Measurements from ENCODE around the gene ATP2B1. TPM values are rescaled to one million over a fixed set of nuclear protein-coding genes. Genes with fewer than 3 reads are reported as not detected.
"Not testable (repeated sequence)": the region's sequence is repeated elsewhere in the genome, so short reads cannot be mapped to it uniquely, and the experiment has no call there.

Gene ATP2B1
- total RNA-seq, 1 donor from 2014 or later, result 49.7 TPM

DNA sequence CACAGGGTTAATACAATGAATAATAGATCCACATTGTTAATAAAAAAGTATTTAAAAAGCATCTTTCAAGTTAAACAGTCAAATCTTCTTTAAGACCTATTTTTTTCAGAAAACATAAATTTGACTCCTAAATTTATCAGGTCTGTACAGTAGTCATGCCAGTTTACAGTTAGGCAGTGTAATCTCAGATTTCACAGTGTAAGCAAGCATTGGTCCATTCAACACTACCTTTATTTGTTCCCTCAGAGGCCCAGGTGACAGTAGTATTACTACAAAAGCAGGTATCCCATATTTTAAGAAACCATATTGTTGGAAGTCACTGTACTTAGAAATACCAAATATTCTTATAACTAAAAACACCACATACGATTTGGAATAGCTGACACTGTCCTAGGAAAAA lies 6.1 kb downstream of the ATP2B1 start:
- Mint-ChIP-seq H3K4me1 (ENCODE audit: low read depth) (peaks cover 40% of the 10 kb centered on the region), H3K27ac (ENCODE audit: unreplicated experiment) (no peak overlapping the region), H3K27me3 (ENCODE audit: low read depth) (no peaks in the 10 kb centered on the region), H3K9me3 (ENCODE audit: low read depth) (no peaks in the 10 kb centered on the region), H3K4me3 (ENCODE audit: unreplicated experiment) (no peak overlapping the region), H3K36me3 (ENCODE audit: low read depth) (no peaks in the 10 kb centered on the region)
- TF ChIP-seq, protein P1, sequence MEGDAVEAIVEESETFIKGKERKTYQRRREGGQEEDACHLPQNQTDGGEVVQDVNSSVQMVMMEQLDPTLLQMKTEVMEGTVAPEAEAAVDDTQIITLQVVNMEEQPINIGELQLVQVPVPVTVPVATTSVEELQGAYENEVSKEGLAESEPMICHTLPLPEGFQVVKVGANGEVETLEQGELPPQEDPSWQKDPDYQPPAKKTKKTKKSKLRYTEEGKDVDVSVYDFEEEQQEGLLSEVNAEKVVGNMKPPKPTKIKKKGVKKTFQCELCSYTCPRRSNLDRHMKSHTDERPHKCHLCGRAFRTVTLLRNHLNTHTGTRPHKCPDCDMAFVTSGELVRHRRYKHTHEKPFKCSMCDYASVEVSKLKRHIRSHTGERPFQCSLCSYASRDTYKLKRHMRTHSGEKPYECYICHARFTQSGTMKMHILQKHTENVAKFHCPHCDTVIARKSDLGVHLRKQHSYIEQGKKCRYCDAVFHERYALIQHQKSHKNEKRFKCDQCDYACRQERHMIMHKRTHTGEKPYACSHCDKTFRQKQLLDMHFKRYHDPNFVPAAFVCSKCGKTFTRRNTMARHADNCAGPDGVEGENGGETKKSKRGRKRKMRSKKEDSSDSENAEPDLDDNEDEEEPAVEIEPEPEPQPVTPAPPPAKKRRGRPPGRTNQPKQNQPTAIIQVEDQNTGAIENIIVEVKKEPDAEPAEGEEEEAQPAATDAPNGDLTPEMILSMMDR (IDR thresholded peaks at IDR 0.05), result no peak
- no peak for DNase-seq (ENCODE audit: low spot score)

GRCh38 chr12:89701606-89702206 lies 6.9 kb downstream of the ATP2B1 start:
- no peaks in the 10 kb centered on the region for H3K9me3 Mint-ChIP-seq (ENCODE audit: low read depth)
- no peaks in the 10 kb centered on the region for H3K36me3 Mint-ChIP-seq (ENCODE audit: low read depth)
- no peaks in the 10 kb centered on the region for H3K27me3 Mint-ChIP-seq (ENCODE audit: low read depth)
- H3K4me1 Mint-ChIP-seq (ENCODE audit: low read depth), result peaks cover 40% of the 10 kb centered on the region
- DNase-seq (ENCODE audit: low spot score), result no peak
- TF ChIP-seq, protein P1 (IDR thresholded peaks at IDR 0.05), result no peak
- H3K4me3 Mint-ChIP-seq (ENCODE audit: unreplicated experiment), result no peak overlapping the region
- no peak overlapping the region for H3K27ac Mint-ChIP-seq (ENCODE audit: unreplicated experiment)

GRCh38 chr12:89700191-89700810 lies 8.3 kb downstream of the ATP2B1 start:
- no peak for DNase-seq (ENCODE audit: low spot score)
- no peaks in the 10 kb centered on the region for H3K27me3 Mint-ChIP-seq (ENCODE audit: low read depth)
- H3K36me3 Mint-ChIP-seq (ENCODE audit: low read depth), result no peaks in the 10 kb centered on the region
- no peak overlapping the region for H3K4me3 Mint-ChIP-seq (ENCODE audit: unreplicated experiment)
- no peak overlapping the region for H3K27ac Mint-ChIP-seq (ENCODE audit: unreplicated experiment)
- peaks cover 38% of the 10 kb centered on the region for H3K4me1 Mint-ChIP-seq (ENCODE audit: low read depth)
- TF ChIP-seq, protein P1 (IDR thresholded peaks at IDR 0.05), result no peak
- no peaks in the 10 kb centered on the region for H3K9me3 Mint-ChIP-seq (ENCODE audit: low read depth)

DNA sequence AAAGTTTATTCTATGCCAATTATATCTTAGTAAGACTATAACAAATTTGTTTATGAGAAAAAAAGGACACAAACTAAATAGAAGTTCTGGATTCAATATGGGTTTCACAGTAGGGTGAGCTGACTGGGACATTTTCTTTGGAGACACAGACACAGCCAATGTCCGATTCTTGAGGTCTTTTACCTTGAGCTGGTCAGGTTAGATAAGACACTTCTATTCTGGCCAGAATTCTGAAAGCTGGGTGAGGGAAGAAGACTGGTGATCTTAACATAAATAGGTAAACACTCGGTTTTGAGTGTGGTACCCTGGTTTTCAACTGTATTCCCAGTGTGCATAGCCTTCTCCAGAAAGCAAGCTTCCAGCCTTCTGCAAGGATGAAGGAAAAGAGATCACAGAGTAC lies 10.0 kb downstream of the ATP2B1 start:
- Mint-ChIP-seq H3K27ac (ENCODE audit: unreplicated experiment) (no peak overlapping the region), H3K4me1 (ENCODE audit: low read depth) (peaks cover 48% of the 10 kb centered on the region), H3K27me3 (ENCODE audit: low read depth) (no peaks in the 10 kb centered on the region), H3K9me3 (ENCODE audit: low read depth) (no peaks in the 10 kb centered on the region), H3K4me3 (ENCODE audit: unreplicated experiment) (no peak overlapping the region), H3K36me3 (ENCODE audit: low read depth) (no peaks in the 10 kb centered on the region)
- no peak for DNase-seq (ENCODE audit: low spot score)
- TF ChIP-seq, protein P1 (IDR thresholded peaks at IDR 0.05), result no peak

GRCh38 chr12:89697728-89698127 lies 10.9 kb downstream of the ATP2B1 start:
- H3K27ac Mint-ChIP-seq (ENCODE audit: unreplicated experiment); H3K36me3 Mint-ChIP-seq (ENCODE audit: low read depth); DNase-seq (ENCODE audit: low spot score); H3K4me3 Mint-ChIP-seq (ENCODE audit: unreplicated experiment); H3K9me3 Mint-ChIP-seq (ENCODE audit: low read depth); H3K27me3 Mint-ChIP-seq (ENCODE audit: low read depth): not testable (repeated sequence)
- peaks cover 53% of the 10 kb centered on the region for H3K4me1 Mint-ChIP-seq (ENCODE audit: low read depth)

GRCh38 chr12:89697296-89697695 lies 11.3 kb downstream of the ATP2B1 start:
- peaks cover 53% of the 10 kb centered on the region for H3K4me1 Mint-ChIP-seq (ENCODE audit: low read depth)
- DNase-seq (ENCODE audit: low spot score), result no peak
- H3K27ac Mint-ChIP-seq (ENCODE audit: unreplicated experiment), result no peak overlapping the region
- H3K27me3 Mint-ChIP-seq (ENCODE audit: low read depth), result no peaks in the 10 kb centered on the region
- H3K9me3 Mint-ChIP-seq (ENCODE audit: low read depth), result no peaks in the 10 kb centered on the region
- H3K36me3 Mint-ChIP-seq (ENCODE audit: low read depth), result no peaks in the 10 kb centered on the region
- TF ChIP-seq, protein P1 (IDR thresholded peaks at IDR 0.05), result no peak
- H3K4me3 Mint-ChIP-seq (ENCODE audit: unreplicated experiment), result no peak overlapping the region

All from chondrocyte (in vitro differentiated cells).